EH (cell line): Measurements from ENCODE around the gene HTR2A.

Source experiments
- DNase-seq: peaks from one replicate; pipeline ENCODE4 v3.0.0-alpha.2; 2015; ENCODE audit warnings: low read depth

HTR2A gene

DNA sequence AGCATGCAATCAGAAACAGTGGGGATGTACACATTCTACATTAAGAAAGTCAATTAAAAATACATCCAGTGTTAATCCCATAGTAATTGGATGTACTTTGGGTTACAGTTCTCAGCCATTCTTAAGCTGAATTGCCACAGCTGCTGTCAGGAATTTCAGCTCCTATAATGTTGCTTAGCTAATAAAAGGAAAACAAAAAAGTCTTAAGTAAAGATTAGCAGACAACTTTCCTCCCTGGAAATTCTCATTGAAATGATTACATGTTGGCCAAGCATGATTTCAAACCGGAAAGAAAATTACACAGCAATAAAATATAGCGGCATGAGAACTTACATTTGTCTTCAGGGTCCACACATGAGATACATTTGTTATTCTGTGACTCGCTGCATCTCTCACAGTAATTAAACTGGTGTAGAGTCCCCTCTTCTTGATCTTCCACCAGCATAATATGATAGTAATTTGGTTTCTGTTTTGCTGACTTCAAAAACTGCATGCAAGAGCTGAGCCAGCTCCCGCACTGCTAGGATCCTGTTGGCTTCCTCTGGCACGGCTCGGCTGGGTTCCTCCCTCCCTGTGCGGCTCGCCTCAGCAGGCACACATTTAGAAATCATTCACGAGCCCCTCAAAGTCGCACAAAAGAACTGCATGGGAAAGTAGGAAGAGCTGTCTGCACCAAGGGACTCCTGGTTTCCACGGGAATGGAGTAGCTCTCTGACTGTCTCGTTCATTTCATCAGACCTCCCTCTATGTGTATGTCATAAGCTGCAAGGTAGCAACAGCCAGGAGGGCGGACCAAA, at the start of gene HTR2A:
TSS of gene HTR2A (minus strand) at position 713 of the 797 bp plus-strand sequence. CDS start 1,147 bp downstream, outside the sequence.
- peak; percentile 28 for DNase-seq

- no peak for DNase-seq
Measured at GRCh38 chr13:46936525-46936924, 39.7 kb upstream of the HTR2A start.

- DNase-seq, result no peak
Measured at GRCh38 chr13:46934749-46935148, 37.9 kb upstream of the HTR2A start.

DNA sequence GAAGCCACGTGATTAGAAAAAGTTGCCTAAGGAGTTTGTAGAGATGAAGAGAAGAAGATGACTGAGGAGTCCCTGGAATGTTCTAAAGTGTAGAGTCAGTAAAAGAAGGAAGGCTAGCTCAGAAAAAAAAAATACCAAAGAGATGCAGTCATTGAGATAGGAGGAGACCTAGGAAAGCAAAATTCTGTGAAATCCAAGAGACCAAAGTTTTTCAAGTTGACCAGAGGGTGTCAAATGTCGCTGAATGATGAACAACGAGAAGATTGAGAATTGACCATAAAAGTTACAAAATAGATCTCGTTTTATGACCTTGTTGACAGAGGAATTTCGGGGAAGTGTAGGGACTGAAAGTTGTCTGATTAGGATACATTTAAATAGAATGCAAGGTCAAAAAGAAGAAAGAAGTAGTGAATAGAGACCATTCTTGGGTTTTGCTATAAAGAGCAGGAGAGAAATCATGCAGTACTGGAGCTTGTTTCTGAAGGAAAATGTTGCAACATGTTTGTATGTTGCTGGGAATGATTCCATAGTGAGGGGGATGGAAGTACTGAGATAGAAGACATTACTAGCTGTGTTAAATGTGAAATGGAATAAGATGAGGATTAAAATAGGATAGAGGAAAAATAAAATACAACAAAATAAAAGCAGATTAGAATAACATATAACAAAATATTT, 30.2 kb upstream of the HTR2A start:
- DNase-seq, result peak; percentile 41

DNA sequence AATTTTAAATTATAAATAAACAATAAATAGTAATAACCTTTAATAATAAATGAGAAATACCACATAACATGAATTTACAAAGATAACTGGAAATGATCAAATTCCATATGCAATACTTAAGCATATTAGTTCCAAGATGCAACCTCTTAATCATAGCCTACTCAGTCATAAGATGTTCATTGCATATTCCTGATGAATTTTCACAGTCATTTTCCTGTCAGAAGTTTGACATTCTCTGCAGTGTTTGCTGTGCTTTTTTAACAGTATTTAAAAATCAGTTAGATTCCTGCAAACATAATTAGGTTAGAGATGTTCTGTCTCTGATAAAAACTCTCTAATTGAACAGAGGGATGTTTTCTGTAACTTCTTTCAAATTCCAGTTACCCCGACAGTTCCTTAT, 28.6 kb upstream of the HTR2A start:
- DNase-seq, result no peak

GRCh38 chr13:46914341-46914740, 17.5 kb upstream of the HTR2A start:
- DNase-seq, result no peak

- DNase-seq, result no peak
Measured at GRCh38 chr13:46913757-46914156, 16.9 kb upstream of the HTR2A start.

DNA sequence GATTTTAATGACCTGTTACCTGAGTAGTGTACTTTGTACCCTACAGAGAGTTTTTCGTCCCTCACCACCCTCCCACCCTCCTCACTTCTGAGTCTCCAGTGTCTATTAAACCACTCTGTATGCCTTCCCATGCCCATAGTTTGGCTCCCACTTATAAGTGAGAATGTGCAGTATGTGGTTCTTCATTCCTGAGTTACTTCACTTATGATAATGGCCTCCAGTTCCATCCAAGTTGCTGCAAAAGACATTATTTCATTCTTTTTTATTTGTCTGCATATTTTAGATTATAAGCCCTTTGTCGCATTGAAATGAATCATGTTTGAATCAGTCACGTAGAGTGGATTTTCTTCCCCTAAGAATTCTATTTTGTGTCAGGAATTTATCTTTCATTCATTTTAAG, 12.2 kb upstream of the HTR2A start:
- DNase-seq, result peak; percentile 23

- DNase-seq, result peak; percentile 74
Measured at GRCh38 chr13:46908501-46908900, 11.6 kb upstream of the HTR2A start.

DNA sequence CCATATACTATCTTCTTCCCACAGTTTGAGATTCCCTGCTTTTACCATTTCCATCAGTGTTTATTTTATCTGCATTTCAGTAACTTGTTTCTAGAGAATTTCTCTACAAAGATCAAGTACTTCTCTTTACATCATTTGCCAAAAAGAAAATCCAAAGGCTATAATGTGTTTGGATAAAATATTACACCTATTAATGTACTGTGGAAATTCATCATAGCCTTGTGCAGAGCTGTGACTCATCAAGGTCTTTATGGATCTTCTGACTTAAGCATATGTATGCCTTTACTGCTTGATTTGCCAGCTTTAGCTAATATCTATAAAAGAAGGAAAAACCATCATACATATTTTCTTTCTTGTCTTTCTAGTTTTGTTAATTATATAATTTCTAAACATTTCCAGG, 9.6 kb upstream of the HTR2A start:
- DNase-seq, result no peak

- DNase-seq, result peak; percentile 18
Measured at GRCh38 chr13:46905249-46905648, 8.4 kb upstream of the HTR2A start.

DNA sequence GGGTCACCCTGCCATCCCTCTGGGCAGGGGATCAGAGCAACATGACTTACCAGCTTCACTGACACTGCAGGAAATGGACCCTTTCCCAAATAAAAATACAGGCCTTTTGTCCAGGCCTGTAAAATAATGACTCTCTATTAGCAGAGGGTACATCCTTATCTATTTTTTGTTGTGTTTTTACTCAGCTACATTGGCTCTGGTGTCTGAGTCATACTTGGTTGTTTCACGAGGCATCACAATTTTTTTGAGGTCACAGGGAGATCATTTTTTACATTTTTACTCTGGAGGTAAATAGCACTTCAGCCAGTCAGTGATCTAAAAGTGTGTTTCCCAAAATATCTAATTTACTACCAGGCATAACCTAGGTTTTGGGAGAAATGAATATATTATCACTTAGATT, 6.9 kb upstream of the HTR2A start:
- peak; percentile 29 for DNase-seq

GRCh38 chr13:46901721-46902120, 4.9 kb upstream of the HTR2A start:
- DNase-seq, result no peak

GRCh38 chr13:46899801-46900200, 2.9 kb upstream of the HTR2A start:
- DNase-seq, result no peak

- no peak for DNase-seq
Measured at GRCh38 chr13:46895381-46895780, 1.5 kb downstream of the HTR2A start.

DNA sequence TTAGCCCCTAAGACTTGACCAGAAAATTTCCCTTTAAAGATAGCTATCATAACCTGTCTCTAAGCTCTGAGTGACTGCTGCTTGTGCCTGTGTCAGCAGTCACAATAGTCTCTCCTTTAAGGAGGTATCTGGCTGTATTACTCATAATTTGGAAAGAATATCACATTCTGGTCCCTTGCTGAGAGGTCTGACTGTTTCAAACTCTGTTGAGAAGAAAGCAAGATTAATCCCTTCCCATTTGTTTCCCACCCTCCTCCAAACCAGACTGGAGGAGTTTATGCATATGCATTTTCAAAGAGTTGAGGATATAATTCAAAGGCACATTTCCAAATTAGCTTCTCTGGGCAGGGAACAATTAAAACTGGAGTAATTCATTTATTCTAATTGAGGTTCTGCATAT, 2.3 kb downstream of the HTR2A start:
- peak; percentile 23 for DNase-seq

DNA sequence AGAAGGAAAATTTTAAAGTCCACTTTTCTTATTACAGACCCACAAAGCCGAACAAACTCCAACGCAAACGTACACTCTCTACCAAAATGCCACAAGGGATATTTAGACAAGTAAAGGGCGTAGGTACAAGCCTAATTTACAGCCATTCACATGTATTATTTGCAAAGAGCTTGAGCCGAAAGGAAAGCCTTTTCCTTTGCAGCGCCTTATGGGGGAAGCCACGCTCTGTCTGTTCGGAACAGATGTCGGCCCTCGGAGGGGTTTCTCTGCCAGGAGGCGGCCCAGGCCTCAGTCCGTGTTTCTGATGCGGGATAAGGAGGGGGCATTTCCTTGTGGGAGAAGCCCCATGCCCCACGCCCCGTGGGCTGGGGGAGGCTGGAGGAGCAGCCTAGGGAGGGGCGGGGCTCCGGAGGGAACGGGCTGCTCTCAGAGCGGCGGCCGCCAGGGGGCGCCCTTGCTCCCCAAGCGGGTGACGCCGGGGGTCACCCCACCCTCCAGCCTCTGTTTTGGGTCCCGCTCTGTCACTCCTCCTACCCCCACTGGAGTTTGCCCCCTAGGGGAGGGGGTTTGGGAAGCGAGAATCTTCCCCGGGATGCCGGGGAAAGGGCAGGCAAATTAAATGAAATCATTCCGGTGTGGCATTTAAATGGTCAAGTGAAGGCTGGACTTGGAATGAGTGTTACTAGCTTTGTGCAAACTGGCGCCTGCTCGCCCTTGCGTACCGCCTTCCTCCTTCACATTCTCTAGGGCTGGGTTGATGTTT, 2.9 kb downstream of the HTR2A start:
- peak; percentile 49 for DNase-seq

GRCh38 chr13:46893221-46893740, 3.6 kb downstream of the HTR2A start:
- no peak for DNase-seq

- peak; percentile 4 for DNase-seq
Measured at GRCh38 chr13:46885018-46885417, 11.8 kb downstream of the HTR2A start.

GRCh38 chr13:46884531-46884930, 12.3 kb downstream of the HTR2A start:
- no peak for DNase-seq

- DNase-seq, result no peak
Measured at GRCh38 chr13:46881621-46882020, 15.2 kb downstream of the HTR2A start.

DNA sequence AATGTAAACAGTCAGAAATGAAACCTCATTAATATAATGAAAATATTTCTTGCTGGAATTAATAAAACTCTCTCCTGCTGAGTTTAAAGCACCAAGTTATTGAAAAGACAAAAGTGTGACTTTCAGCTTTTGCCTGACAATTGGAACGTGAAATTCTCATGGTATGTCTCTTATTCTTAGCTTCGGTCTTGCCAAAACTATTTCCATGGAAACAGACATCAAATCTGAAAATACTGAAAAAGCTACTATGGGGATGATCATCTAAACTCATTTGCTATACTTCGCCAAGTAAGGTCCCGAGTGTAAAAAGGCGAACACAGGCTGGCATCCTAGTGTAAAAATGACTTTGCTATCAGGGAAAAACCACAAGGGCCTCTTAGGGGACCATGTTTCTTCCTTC, 22.8 kb downstream of the HTR2A start:
- no peak for DNase-seq

GRCh38 chr13:46871557-46871956, 25.3 kb downstream of the HTR2A start:
- DNase-seq, result no peak
